NCI-H2227 (cell line): ENCODE measurements around the gene BCL11A.

Experiments
- DNase-seq: peaks from one replicate; lab custom pipeline; 2025; ENCODE audit not compliant: unreplicated experiment; lab: John Stamatoyannopoulos, UW

Gene BCL11A

GRCh38 chr2:60553495-60554073 is at the start of gene BCL11A:
BCL11A (minus strand) TSS chr2:60553654; CDS start chr2:60553270, 384 bp downstream.
- peak; percentile 93 for DNase-seq

- peak; percentile 43 for DNase-seq
Observed at GRCh38 chr2:60602828-60603532, 49.5 kb upstream of the BCL11A start.

GRCh38 chr2:60602388-60602787 is 48.9 kb upstream of the BCL11A start:
- no peak for DNase-seq

GRCh38 chr2:60598271-60598670 is 44.8 kb upstream of the BCL11A start:
- DNase-seq: no peak

GRCh38 chr2:60597346-60597745 is 43.9 kb upstream of the BCL11A start:
- no peak for DNase-seq

GRCh38 chr2:60596411-60596810 is 43.0 kb upstream of the BCL11A start:
- DNase-seq: no peak

- no peak for DNase-seq
Observed at GRCh38 chr2:60595953-60596352, 42.5 kb upstream of the BCL11A start.

GRCh38 chr2:60589104-60589503 is 35.6 kb upstream of the BCL11A start:
- DNase-seq: no peak

- DNase-seq: no peak
Observed at GRCh38 chr2:60586081-60586480, 32.6 kb upstream of the BCL11A start.

- no peak for DNase-seq
Observed at GRCh38 chr2:60585276-60585675, 31.8 kb upstream of the BCL11A start.

- no peak for DNase-seq
Observed at GRCh38 chr2:60583604-60584003, 30.1 kb upstream of the BCL11A start.

GRCh38 chr2:60581433-60582282 is 28.2 kb upstream of the BCL11A start:
- peak; percentile 84 for DNase-seq

- no peak for DNase-seq
Observed at GRCh38 chr2:60577682-60578283, 24.3 kb upstream of the BCL11A start.

- DNase-seq: no peak
Observed at GRCh38 chr2:60573251-60573650, 19.8 kb upstream of the BCL11A start.

GRCh38 chr2:60570251-60570650 is 16.8 kb upstream of the BCL11A start:
- no peak for DNase-seq

GRCh38 chr2:60569680-60570111 is 16.2 kb upstream of the BCL11A start:
- peak; percentile 28 for DNase-seq

- DNase-seq: peak; percentile 41
Observed at GRCh38 chr2:60567919-60568768, 14.7 kb upstream of the BCL11A start.

GRCh38 chr2:60567096-60567495 is 13.6 kb upstream of the BCL11A start:
- DNase-seq: no peak

- peak; percentile 49 for DNase-seq
Observed at GRCh38 chr2:60565472-60565871, 12.0 kb upstream of the BCL11A start.
